ENCODE data around the gene DHX9. TPM values are rescaled to one million over a fixed set of nuclear protein-coding genes. Genes with fewer than 3 reads are reported as not detected.

Gene DHX9
- total RNA-seq, 4 donors from 2014 or later = 37.7 to 58.8 (median 48.4) TPM

DNA sequence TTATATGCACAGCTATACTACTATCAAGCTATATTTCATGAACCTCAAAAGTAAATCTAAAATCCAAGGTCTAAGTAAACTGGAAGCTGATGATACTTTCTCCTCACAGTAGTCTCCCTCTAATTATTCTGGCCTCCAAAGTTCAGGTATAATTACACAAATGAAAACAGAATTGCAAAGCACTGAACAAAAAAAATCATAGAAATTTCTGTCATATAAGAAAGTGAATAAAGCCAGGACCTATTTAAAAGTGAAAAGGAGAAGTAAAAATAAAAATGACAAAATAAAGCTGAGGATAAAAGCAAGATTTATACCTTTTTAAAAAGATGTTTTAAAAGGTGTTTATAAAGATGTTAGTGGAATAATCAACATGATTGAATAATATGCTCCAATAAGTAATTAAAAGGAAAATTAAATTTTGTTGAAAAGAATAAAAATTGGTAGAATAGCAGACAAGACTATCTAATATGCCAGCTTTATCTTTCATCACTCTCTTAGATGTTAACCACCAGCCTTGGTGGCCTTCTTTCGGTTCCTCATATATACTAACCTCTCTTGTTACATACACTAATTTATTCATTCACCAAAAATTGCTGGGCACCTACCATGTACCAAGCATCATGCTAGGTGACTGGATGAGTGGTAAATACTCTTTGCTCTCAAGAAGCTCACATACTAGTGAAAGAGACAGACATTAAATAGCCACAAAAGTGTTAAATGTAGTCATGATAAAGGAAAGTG is 88.7 kb downstream of the DHX9 start:
- DNase-seq = no peak
- Histone ChIP-seq H3K4me3 (no peak overlapping the region), H3K27me3 (no peaks in the 10 kb centered on the region), H3K9me3 (no peaks in the 10 kb centered on the region), H3K36me3 (no peaks in the 10 kb centered on the region), H3K27ac (no peak overlapping the region), H3K4me1 (no peaks in the 10 kb centered on the region)
- intact Hi-C loops (cut with DNase I; ENCODE audit: low total_unique reads) = no loop called here
- in situ Hi-C loops (cut with MboI; ENCODE audit: low sequenced_read_pairs in 4 of 4) = no loop called here
- no peak for ATAC-seq
- no peak for TF ChIP-seq CTCF (IDR thresholded peaks at IDR 0.05 in 4 of 5, conservative IDR thresholded peaks at IDR 0.05 in 1 of 5)
- no peak for TF ChIP-seq POLR2A (IDR thresholded peaks at IDR 0.05)

GRCh38 chr1:182930985-182931384 is 91.8 kb downstream of the DHX9 start:
- intact Hi-C loops (cut with DNase I; ENCODE audit: low total_unique reads) = no loop called here
- Histone ChIP-seq H3K4me1 (no peaks in the 10 kb centered on the region), H3K9me3 (peaks cover 0 to 5% (median 0%) of the 10 kb centered on the region in 3 donors), H3K27ac (no peak overlapping the region), H3K27me3 (no peaks in the 10 kb centered on the region), H3K36me3 (no peaks in the 10 kb centered on the region), H3K4me3 (no peak overlapping the region)
- TF ChIP-seq POLR2A (IDR thresholded peaks at IDR 0.05) (no peak), CTCF (IDR thresholded peaks at IDR 0.05 in 4 of 5, conservative IDR thresholded peaks at IDR 0.05 in 1 of 5) (no peak)
- in situ Hi-C loops (cut with MboI; ENCODE audit: low sequenced_read_pairs in 4 of 4) = no loop called here
- ATAC-seq (no peak), DNase-seq (no peak)

DNA sequence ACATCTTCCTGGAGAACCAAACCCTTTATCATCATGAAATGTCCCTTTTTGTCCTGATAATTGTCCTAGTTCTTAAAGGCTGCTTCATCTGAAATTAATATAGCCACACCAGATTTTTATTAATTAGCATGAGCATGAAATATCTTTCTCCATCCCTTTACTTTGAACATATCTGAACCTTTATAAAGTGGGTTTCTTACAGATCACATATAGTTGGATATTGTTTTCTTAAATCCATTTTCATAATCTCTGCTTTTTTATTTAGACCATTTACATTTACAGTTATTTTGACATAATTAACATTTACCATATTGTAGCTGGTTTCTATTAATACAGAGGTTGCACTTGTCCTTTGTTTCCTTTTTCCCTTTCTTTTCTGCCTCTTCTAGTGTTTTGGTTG is 96.6 kb downstream of the DHX9 start:
- TF ChIP-seq POLR2A (IDR thresholded peaks at IDR 0.05) (no peak), CTCF (IDR thresholded peaks at IDR 0.05 in 4 of 5, conservative IDR thresholded peaks at IDR 0.05 in 1 of 5) (no peak)
- in situ Hi-C loops (cut with MboI; ENCODE audit: low sequenced_read_pairs in 4 of 4) = no loop called here
- Histone ChIP-seq H3K4me1 (no peaks in the 10 kb centered on the region), H3K4me3 (no peak overlapping the region), H3K36me3 (no peaks in the 10 kb centered on the region), H3K27ac (no peak overlapping the region), H3K9me3 (peaks cover 0 to 5% (median 0%) of the 10 kb centered on the region in 3 donors), H3K27me3 (no peaks in the 10 kb centered on the region)
- DNase-seq = no peak
- no peak for ATAC-seq
- intact Hi-C loops (cut with DNase I; ENCODE audit: low total_unique reads) = no loop called here

Other genes starting within 250 kb of the DHX9 start
- under 1 TPM in 3 of 4 donors, not detected in 1; 0.41 to 0.98 (median 0.52) TPM for gene RGS16, start 235.0 kb upstream of the DHX9 start, total RNA-seq
- gene RGS8, start 154.8 kb upstream of the DHX9 start, total RNA-seq = not detected
- 1 to 10 TPM; 2.7 to 6.5 (median 4.3) TPM for gene NPL, start 49.6 kb upstream of the DHX9 start, total RNA-seq
- gene SHCBP1L, start 113.8 kb downstream of the DHX9 start, total RNA-seq = not detected
- gene LAMC1, start 184.1 kb downstream of the DHX9 start, total RNA-seq = 100 to 1,000 TPM in 3 of 4 donors, 10 to 100 TPM in 1; 96.1 to 161 (median 135) TPM

Data from gastrocnemius medialis (tissue), 4 donors.